Left ventricle myocardium superior (tissue), 1 donor: ENCODE data around the gene CFB. TPM values are rescaled to one million over a fixed set of nuclear protein-coding genes. Genes with fewer than 3 reads are reported as not detected.

Experiments
- ATAC-seq: fragments of 200-7000 bp; cut with Tn5 transposase; one replicate; pipeline ENCODE4 v1.9.1; 2020; ENCODE audit warnings: mild to moderate bottlenecking, moderate library complexity
- DNase-seq: peaks from one replicate; pipeline ENCODE4 v3.0.0-alpha.2; 2020
- intact Hi-C: fragments of 100-400 bp; cut with micrococcal nuclease; formaldehyde crosslinking; loops from one replicate; pipeline ENCODE4 v1.11.0; 2022
- total RNA-seq: library from RNA; stranded (reverse); fragmentation: NEBNext Ultra II Directional; extraction: Animal tissue kit (Norgen Biotek cat#: 25700); gene quantifications from one replicate; pipeline ENCODE4 v1.2.1, GENCODE V29; 2021
- donor health status: DM: no; HTN: yes; CAD: no; lungs with severe emphysema.

Gene CFB
- total RNA-seq, 1 donor from 2014 or later, result 39.6 TPM

GRCh38 chr6:31946370-31946885 is 533 bp downstream of the CFB start:
- DNase-seq, result no peak
- no peak for ATAC-seq
- intact Hi-C loops, result no loop called here

GRCh38 chr6:31947070-31947675 is 1.3 kb downstream of the CFB start:
- ATAC-seq, result no peak
- intact Hi-C loops, result no loop called here

GRCh38 chr6:31947864-31948263 is 2.0 kb downstream of the CFB start:
- ATAC-seq (no peak), DNase-seq (no peak)
- intact Hi-C loops, result no loop called here

More at GRCh38 chr6:31947070-31947675, 1.3 kb downstream of the CFB start:
- no peak for DNase-seq

GRCh38 chr6:31948306-31948705 is 2.4 kb downstream of the CFB start:
- ATAC-seq, result no peak
- intact Hi-C loops, result no loop called here
- DNase-seq, result no peak

- DNase-seq, result no peak
- no peak for ATAC-seq
- intact Hi-C loops, result no loop called here
Measured at GRCh38 chr6:31948753-31949413, 3.0 kb downstream of the CFB start.

- ATAC-seq (no peak), DNase-seq (no peak)
- intact Hi-C loops, result no loop called here
Measured at GRCh38 chr6:31949926-31950548, 4.1 kb downstream of the CFB start.

- intact Hi-C loops, result no loop called here
- ATAC-seq (peak; percentile 76), DNase-seq (peak; percentile 79)
Measured at GRCh38 chr6:31952140-31952805, 6.4 kb downstream of the CFB start.

- ATAC-seq, result no peak
- DNase-seq, result no peak
- intact Hi-C loops, result no loop called here
Measured at GRCh38 chr6:31952890-31953289, 7.0 kb downstream of the CFB start.

GRCh38 chr6:31954511-31954910 is 8.6 kb downstream of the CFB start:
- ATAC-seq (no peak), DNase-seq (no peak)
- intact Hi-C loops, result no loop called here

GRCh38 chr6:31956796-31957195 is 10.9 kb downstream of the CFB start:
- intact Hi-C loops, result no loop called here
- DNase-seq (no peak), ATAC-seq (no peak)

GRCh38 chr6:31958412-31958740 is 12.5 kb downstream of the CFB start:
- intact Hi-C loops, result no loop called here
- DNase-seq (no peak), ATAC-seq (peak; percentile 1)

GRCh38 chr6:31958741-31959739 is 13.1 kb downstream of the CFB start, which contains the start of the genes NELFE and SKIC2:
Gene NELFE (minus strand): TSS chr6:31958971. CDS start chr6:31958446, 525 bp downstream.
Gene SKIC2 (plus strand): TSS chr6:31959175. CDS start chr6:31959193, 18 bp downstream.
- DNase-seq, result peak; percentile 99
- ATAC-seq, result peak; percentile 99
- intact Hi-C loops, result no loop called here

GRCh38 chr6:31961616-31962015 is 15.7 kb downstream of the CFB start:
- DNase-seq (no peak), ATAC-seq (no peak)
- intact Hi-C loops, result no loop called here

- intact Hi-C loops, result no loop called here
- ATAC-seq (no peak), DNase-seq (no peak)
Measured at GRCh38 chr6:31963921-31964320, 18.0 kb downstream of the CFB start.

- intact Hi-C loops, result no loop called here
- ATAC-seq (no peak), DNase-seq (no peak)
Measured at GRCh38 chr6:31965700-31966099, 19.8 kb downstream of the CFB start.

- ATAC-seq, result no peak
- intact Hi-C loops, result no loop called here
- no peak for DNase-seq
Measured at GRCh38 chr6:31966506-31966905, 20.6 kb downstream of the CFB start.

GRCh38 chr6:31966997-31967925 is 21.4 kb downstream of the CFB start:
- intact Hi-C loops, result no loop called here
- DNase-seq (no peak), ATAC-seq (no peak)

- ATAC-seq, result no peak
- intact Hi-C loops, result no loop called here
- DNase-seq, result no peak
Measured at GRCh38 chr6:31967926-31968320, 22.0 kb downstream of the CFB start.
